ENCODE measurements around the gene MAP2K7. TPM values are rescaled to one million over a fixed set of nuclear protein-coding genes. Genes with fewer than 3 reads are reported as not detected.

Gene MAP2K7
- total and polyA plus RNA-seq, 2 of the 4 experiments (the other 2 are of a cell fraction) = 4.1 to 15.6 TPM

DNA sequence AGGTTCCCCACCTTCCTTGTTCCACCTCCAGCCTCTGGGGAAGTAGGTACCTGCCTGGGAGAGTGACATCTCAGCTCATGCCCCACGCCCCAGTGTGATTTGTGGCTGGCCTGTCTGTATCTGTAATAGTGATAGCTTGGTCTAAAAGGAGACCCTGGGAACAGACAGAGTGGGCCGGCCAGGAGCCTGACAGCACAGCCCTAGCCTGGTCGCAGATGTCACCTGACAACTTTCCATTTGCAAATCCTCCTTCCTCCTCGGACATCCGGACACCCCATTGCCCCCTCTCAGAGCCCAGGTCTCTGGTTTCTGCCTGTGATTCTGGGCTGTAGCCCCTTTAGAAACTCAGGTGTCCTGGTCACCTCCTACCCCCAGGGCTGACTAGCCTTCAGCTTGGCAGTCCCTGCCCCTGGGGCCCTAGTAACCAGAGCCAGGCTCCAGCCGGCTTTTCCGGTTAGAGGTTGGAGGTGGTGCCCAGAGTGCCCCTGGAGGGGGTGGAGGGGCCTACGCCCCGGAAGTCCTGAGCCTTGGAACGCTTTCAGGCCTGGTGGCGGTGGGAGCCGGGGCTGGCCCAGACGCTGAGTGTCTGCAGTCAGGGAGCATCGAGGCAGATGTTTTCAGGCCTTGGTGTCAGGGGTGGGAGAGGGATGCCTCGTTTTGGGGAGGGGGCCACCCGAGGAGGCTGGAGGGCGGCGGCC, 8.9 kb upstream of the MAP2K7 start:
- H3K9ac ChIP-seq (ENCODE audit: low read depth, low read length) = no peak overlapping the region
- H3K4ac ChIP-seq (ENCODE audit: low read depth, low read length) = no peak overlapping the region
- no peak overlapping the region for H2BK20ac ChIP-seq (ENCODE audit: low read depth, low read length)
- H3K79me1 ChIP-seq (ENCODE audit: low read depth in 1 of 2, low read length in 2 of 2) = peaks cover 5 to 29% of the 10 kb centered on the region in 2 experiments
- TF ChIP-seq MXI1 (IDR thresholded peaks at IDR 0.05; ENCODE audit: borderline replicate concordance, low read depth, low read length) (no peak), SMC3 (IDR thresholded peaks at IDR 0.05; ENCODE audit: low read depth, low read length) (no peak), NFE2L2 (IDR thresholded peaks at IDR 0.05; ENCODE audit: low read depth, low read length) (no peak), CHD1 (IDR thresholded peaks at IDR 0.05; ENCODE audit: low read depth, low read length) (no peak), CEBPB (IDR thresholded peaks at IDR 0.05; ENCODE audit: low read depth, low read length) (no peak), FOS (IDR thresholded peaks at IDR 0.05; ENCODE audit: low read depth, low read length) (no peak)
- TF ChIP-seq, protein P1, sequence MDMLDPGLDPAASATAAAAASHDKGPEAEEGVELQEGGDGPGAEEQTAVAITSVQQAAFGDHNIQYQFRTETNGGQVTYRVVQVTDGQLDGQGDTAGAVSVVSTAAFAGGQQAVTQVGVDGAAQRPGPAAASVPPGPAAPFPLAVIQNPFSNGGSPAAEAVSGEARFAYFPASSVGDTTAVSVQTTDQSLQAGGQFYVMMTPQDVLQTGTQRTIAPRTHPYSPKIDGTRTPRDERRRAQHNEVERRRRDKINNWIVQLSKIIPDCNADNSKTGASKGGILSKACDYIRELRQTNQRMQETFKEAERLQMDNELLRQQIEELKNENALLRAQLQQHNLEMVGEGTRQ (IDR thresholded peaks at IDR 0.05; ENCODE audit: low read depth, low read length) = no peak
- ChIA-PET POLR2A (ENCODE audit: unreplicated experiment) (interaction anchor here (1.0 kb wide), 1 partner anchor 9 kb away, joined by 4 read pairs; the partner anchor contains the start of gene MAP2K7), CTCF (interaction anchor here (1.1 kb wide), 1 partner anchor 26 kb away, joined by 3 read pairs; no protein-coding TSS in a partner anchor)
- WGBS, 2 experiments (ENCODE audit: extremely low coverage in 2 of 2, insufficient read length in 1 of 2) = 33% methylated on average over 3 of the region's 18 CpGs; no CpG with 5 or more reads in 1 of the 2 experiments
- H2AK9ac ChIP-seq (replicated peaks; ENCODE audit: low read depth, low read length, poor library complexity) = peak overlapping the region; percentile 42
- H3K56ac ChIP-seq (ENCODE audit: extremely low read depth, insufficient read depth, low read length) = no peak overlapping the region
- H2AFZ ChIP-seq (replicated peaks; ENCODE audit: low read length, poor library complexity) = no peak overlapping the region
- no TSS peak for BruUV-seq (replicated peaks)
- no peak overlapping the region for H4K8ac ChIP-seq (ENCODE audit: low read depth in 2 of 2, low read length in 2 of 2)
- no peak for ATAC-seq (ENCODE audit: low read depth)
- in situ Hi-C loops (cut with MboI; ENCODE audit: low sequenced_read_pairs) = no loop called here
- H3K36me3 ChIP-seq (ENCODE audit: control insufficient read depth, insufficient read depth, low read length) = peaks cover 13% of the 10 kb centered on the region
- DNase-seq = no peak
- H2AK5ac ChIP-seq (ENCODE audit: low read depth, low read length) = no peak overlapping the region
- 0 out of 2 replicates have a peak, but pooled peaks cover 4% of the 10 kb centered on the region for H3K9me1 ChIP-seq (ENCODE audit: insufficient read depth, low read length)
- H3K27me3 ChIP-seq (ENCODE audit: control insufficient read depth, insufficient read depth, low read length) = no peaks in the 10 kb centered on the region
- intact Hi-C loops (cut with micrococcal nuclease) = no loop called here
- H3K4me1 ChIP-seq (ENCODE audit: control insufficient read depth, insufficient read depth, low read length) = 0 out of 2 replicates have a peak, but pooled peaks cover 2% of the 10 kb centered on the region
- H3K4me2 ChIP-seq (ENCODE audit: low read depth, low read length) = no peak overlapping the region
- H4K91ac ChIP-seq (ENCODE audit: insufficient read depth, low read depth, low read length) = no peak overlapping the region
- H3K4me3 ChIP-seq (ENCODE audit: insufficient read depth, low read depth, low read length) = no peak overlapping the region
- no peak overlapping the region for H3K18ac ChIP-seq (ENCODE audit: low read depth, low read length)
- no peak overlapping the region for H3K14ac ChIP-seq (replicated peaks; ENCODE audit: low read depth, low read length)
- no peak overlapping the region for H2BK15ac ChIP-seq (ENCODE audit: low read depth, low read length)
- no peak overlapping the region for H2BK120ac ChIP-seq (ENCODE audit: low read depth, low read length)
- no peak overlapping the region for H3K23ac ChIP-seq (ENCODE audit: low read depth, low read length)
- H4K5ac ChIP-seq (ENCODE audit: low read depth, low read length) = no peak overlapping the region
- no peaks in the 10 kb centered on the region for H4K20me1 ChIP-seq (ENCODE audit: insufficient read depth, low read length)
- H2BK5ac ChIP-seq (ENCODE audit: low read depth, low read length, poor library complexity, severe bottlenecking) = no peak overlapping the region
- no peak overlapping the region for H3K27ac ChIP-seq (ENCODE audit: insufficient read depth, low read length)
- H3K9me3 ChIP-seq (ENCODE audit: control insufficient read depth, insufficient read depth, low read length) = no peaks in the 10 kb centered on the region
- dilution Hi-C loops (cut with HindIII; ENCODE audit: low sequenced_read_pairs, unreplicated experiment) = no loop called here
